Epithelial cell of prostate (primary cell): ENCODE results near the gene METTL25B.
"Not testable (repeated sequence)": the region's sequence is repeated elsewhere in the genome, so short reads cannot be mapped to it uniquely, and the experiment has no call there.

ENCODE experiments used
- DNase-seq: peaks from one replicate; pipeline ENCODE4 v3.0.0-alpha.2; 2011; ENCODE audit warnings: low read depth, low spot score
- H3K27ac ChIP-seq: fragments of 450-650 bp; 2 replicates; pipeline ENCODE4 v1.5.1; 2017; ENCODE audit warnings: mild to moderate bottlenecking

METTL25B gene

DNA sequence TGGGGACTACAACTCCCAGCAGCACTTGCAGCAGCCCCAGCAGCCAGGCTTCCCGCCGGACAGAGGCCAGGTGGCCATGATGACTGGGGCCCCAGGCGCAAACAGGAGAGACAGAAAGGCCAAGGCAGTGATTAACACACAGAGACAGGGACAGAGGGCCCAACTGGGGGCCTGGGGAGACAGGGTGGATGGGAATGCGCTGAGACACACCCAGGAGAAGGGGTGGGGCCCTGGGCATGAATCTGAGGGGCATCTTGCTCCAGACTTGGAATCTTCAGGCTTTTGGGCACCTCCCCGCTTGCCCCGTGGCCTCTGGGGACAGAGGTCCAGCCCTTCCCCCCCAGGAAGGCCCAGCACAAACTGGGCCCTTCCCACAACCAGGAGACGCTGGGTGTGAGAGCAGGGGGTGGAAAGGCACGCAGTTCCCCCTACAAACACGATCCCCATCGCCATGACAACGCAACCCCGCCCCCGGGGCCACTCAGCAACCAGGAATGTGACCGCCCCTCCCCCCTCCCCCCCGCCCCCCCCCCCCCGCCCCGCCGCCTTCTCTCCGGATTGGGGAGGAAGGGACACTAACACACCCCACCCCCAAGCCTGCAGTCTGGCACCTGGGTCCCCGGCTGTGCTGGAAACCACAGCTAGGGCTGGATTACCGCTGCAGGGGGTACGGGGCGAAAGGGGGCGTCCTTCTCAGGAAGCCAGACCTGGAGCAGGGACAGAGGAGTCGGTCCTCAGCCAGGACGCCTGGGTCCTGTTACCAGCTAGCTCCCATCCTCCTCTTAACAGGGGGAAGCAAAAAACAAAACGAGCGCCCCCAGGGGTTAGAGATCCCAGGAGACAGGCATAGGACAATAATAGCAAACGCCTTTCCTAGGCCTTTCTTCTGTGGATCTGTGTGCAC, 18.7 kb downstream of the METTL25B start:
- peak; percentile 57 for DNase-seq
- peak overlapping the region; percentile 100 for H3K27ac ChIP-seq

DNA sequence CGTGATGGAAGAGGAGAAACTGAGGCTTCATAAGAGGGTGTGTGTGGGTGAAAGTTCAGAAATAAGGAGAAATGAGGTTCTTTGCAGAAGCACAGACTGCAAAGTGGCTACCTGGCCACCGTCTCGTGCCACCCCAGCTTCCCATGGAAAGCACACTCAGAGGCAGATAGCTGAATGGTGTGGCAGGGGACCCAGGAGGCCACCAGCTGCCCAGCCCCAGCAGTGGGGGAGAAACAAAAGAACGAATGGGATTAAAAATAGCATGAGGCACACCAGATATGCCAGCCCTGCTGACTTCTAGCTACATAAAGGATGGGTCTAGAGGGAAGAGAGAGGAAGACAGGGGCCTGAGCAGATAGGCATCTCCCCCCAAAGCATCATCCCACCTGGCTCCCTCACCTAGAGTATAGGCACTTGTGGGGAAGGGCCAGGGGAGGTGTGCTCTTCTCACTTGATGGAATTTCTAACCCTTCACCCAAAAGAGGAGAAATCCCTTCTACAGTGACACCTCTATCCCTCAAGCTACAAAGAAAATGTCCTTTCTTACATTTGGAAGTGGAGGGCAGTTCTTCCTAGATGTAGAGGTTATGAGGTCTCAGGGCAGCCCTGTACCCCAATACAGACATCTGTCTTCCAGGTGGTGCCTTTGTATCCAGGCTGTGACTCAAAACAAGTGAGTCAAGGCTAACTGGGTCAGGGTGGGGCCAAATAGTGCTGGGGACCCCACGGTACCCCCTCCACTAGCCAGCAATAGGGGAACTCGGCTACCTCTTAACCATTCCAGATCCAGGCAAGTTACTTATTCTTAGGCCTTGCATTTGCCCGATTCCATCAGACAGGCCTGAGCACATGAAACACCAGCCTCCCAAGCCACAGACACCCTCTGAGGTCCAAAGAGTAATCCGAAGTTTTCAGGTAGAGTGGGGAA, 19.7 kb downstream of the METTL25B start:
- H3K27ac ChIP-seq = peak overlapping the region; percentile 100
- DNase-seq = no peak

GRCh38 chr1:156748670-156749418, 20.6 kb downstream of the METTL25B start:
- DNase-seq = no peak
- H3K27ac ChIP-seq = peak overlapping the region; percentile 100

DNA sequence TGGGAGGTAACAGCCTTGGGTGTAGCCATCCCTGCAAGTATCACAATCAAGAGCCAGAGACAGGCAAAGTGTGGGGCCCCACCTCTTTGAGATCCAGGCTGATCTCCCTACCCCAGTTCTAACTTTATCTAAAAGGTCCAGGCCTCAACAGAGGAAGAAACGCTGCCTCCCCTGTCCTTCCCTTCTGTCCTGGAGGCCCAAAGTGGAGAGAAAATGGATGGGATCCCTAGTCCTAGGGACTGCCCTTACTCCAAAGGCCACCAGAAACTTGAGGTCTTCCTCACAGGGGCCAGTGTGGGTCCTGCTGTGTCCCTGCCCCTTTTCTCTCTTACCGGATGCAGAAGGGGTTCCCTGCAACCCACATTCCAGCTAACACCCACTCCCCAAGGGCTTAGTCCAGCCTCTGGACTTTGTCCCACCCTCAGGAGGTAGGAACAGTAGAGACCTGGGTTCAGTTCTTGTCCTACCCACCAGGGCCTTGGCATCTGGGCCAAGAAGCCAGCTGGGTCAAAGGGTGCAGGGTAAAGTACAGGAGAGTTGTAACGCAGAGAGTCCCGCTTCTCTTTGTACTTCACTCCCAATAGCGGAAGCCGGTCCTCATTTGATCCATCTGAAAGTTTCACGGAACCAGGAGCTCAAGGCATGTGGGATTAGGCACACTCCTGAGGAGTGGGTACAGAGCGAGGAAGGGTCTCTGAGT, 21.3 kb downstream of the METTL25B start:
- DNase-seq = no peak
- H3K27ac ChIP-seq = peak overlapping the region; percentile 100

DNA sequence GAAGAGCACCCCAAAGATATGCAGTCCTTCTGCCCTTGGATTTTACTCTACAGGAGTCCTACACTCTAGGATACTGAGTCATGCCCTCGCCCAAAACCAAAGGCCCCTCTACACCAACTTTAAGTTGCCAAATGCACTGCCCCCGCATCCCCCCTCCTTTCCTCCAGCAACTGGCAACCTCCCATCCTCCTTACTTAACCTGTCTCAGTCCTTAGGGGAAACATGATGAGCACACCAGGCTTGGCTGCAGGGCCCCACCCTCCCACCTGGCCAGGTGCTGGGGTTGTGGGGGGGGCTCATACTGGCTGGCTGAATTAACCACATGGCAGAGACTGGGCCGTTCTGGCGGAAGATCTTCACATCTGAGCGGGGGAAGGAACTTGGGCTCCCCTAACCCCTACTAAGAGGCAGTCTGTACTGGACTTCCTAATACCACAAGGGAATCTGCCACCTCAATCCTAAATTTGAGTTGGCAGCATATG, 22.0 kb downstream of the METTL25B start:
- DNase-seq = no peak
- H3K27ac ChIP-seq = peak overlapping the region; percentile 100

GRCh38 chr1:156750711-156751450, 22.6 kb downstream of the METTL25B start:
- H3K27ac ChIP-seq = peak overlapping the region; percentile 100
- DNase-seq = no peak

GRCh38 chr1:156751451-156751756, 23.1 kb downstream of the METTL25B start, which contains the start of gene HDGF:
TSS of gene HDGF (minus strand) at chr1:156751675. CDS start at chr1:156751429, 246 bp downstream.
- H3K27ac ChIP-seq = peak within 1 kb of the TSS; percentile 100
- no peak for DNase-seq

DNA sequence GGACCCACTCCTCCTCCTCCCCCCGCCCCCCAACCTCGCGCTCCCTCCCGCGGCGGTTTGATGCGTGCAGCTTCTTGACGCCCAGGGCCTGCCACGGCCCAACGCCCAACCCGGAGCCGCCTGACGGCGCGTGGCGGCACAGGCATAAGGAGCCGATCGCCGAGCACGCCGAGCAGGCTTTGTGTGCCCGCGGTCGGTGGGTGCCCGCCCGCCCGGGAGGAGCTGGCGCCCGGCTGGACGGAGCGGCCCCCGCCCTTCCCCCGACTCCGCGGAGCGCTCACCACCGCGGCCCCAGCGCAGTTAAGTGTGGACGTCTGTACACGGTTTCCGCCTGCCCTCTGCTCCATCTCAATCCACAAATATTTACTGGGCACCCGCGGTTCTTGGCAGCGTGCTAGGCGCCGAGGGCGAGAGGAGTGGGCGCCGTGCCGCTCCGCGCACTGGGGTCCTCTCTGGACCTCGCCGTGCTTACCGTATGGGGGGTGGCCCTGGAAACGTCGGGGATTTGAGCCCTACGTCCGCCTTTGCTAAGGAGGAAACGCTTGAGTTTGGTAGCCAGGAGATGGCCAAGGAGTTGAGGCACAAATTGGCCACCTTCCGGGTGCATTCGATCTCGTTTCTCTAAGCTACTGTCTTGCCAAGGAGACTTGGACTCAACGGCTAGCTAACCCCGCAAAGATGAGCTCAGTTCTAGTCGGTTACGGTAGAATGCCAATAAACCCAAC, 23.6 kb downstream of the METTL25B start:
- H3K27ac ChIP-seq = peak overlapping the region; percentile 100
- peak; percentile 79 for DNase-seq

DNA sequence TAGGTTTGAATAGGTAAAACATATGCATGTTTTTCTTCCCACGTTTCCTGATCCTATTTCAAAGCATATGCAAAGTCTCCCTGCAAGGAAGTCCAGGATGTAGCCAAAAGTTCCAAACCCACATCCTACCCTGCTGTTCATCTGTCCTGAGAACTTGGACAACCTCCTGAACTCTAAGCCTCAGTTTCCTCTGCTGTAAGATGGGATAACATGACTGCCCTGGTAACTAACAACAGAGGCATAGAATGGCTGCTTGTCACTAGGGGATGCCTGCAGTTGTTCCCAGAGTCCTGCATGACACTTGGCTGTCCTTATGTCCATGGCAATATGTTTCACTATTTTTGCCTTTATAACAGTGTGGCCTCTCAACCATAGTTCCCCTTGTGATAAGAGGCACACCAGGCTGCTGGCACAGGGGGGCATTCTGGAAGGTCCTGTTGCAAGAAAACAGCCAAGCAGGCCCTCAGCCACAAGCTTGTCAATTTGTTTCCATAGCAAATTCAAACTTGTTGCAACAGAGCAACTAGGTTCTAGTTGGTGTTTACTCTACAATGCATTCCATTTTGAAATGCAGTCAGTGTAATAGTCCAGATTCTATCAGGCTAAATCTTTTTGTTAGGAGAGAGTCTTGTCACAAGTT, 24.7 kb downstream of the METTL25B start:
- no peak for DNase-seq

GRCh38 chr1:156754219-156754618, 25.9 kb downstream of the METTL25B start:
- DNase-seq = no peak
- no peak overlapping the region for H3K27ac ChIP-seq

More for the DNA sequence above, 24.7 kb downstream of the METTL25B start:
- peak overlapping the region; percentile 100 for H3K27ac ChIP-seq

- H3K27ac ChIP-seq = no peak overlapping the region
- DNase-seq = no peak
These were observed 27.3 kb downstream of the METTL25B start for GRCh38 chr1:156755527-156755950.

GRCh38 chr1:156756355-156756754, 28.1 kb downstream of the METTL25B start:
- no peak overlapping the region for H3K27ac ChIP-seq
- DNase-seq = no peak

GRCh38 chr1:156757572-156758253, 29.4 kb downstream of the METTL25B start:
- not testable (repeated sequence) for DNase-seq, H3K27ac ChIP-seq

GRCh38 chr1:156760092-156760795, 32.0 kb downstream of the METTL25B start:
- DNase-seq = no peak
- no peak overlapping the region for H3K27ac ChIP-seq

GRCh38 chr1:156760796-156761104, 32.5 kb downstream of the METTL25B start:
- no peak overlapping the region for H3K27ac ChIP-seq
- no peak for DNase-seq

- H3K27ac ChIP-seq, DNase-seq: not testable (repeated sequence)
These were observed 36.9 kb downstream of the METTL25B start for GRCh38 chr1:156765136-156765535.

DNA sequence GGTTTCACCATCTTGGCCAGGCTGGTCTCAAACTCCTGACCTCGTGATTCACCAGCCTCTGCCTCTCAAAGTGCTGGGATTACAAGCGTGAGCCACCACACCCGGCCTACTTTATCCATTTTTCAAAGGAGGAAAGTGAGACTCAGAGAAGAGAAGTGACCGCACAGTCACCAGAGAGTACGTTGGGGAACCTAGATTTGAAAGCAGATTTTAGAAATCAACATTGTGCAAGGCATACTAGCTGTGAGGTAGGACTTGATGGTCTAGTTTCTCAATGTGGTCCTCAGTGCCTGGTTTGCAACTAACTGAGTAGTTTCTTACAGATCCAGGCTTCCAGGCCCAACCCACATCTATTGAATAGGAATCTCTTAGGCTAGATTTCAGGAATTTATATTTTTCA, 37.4 kb downstream of the METTL25B start:
- no peak for DNase-seq
- peak overlapping the region; percentile 88 for H3K27ac ChIP-seq
